Testis (tissue), 2 donors: Measurements from ENCODE around the gene GHRHR.

ENCODE experiments used
- POLR2A ChIP-seq: fragments of 450-650 bp; IDR thresholded peaks from one replicate; pipeline ENCODE4 v1.6.1; 2017; ENCODE audit warnings: antibody characterized with exemption, mild to moderate bottlenecking, moderate library complexity
- TF ChIP-seq, protein P1 (sequence below), 3 experiments: fragments of 450-650 bp in 2 of 3; fragments of 200-600 bp in 1 of 3; sonication (generic) in 1 of 3; IDR thresholded peaks; one replicate each; pipeline ENCODE4 v1.5.1; 2016 to 2019; ENCODE audit warnings: antibody characterized with exemption in 3 of 3, mild to moderate bottlenecking in 2 of 3, moderate library complexity in 1 of 3

- TF ChIP-seq, protein P1, sequence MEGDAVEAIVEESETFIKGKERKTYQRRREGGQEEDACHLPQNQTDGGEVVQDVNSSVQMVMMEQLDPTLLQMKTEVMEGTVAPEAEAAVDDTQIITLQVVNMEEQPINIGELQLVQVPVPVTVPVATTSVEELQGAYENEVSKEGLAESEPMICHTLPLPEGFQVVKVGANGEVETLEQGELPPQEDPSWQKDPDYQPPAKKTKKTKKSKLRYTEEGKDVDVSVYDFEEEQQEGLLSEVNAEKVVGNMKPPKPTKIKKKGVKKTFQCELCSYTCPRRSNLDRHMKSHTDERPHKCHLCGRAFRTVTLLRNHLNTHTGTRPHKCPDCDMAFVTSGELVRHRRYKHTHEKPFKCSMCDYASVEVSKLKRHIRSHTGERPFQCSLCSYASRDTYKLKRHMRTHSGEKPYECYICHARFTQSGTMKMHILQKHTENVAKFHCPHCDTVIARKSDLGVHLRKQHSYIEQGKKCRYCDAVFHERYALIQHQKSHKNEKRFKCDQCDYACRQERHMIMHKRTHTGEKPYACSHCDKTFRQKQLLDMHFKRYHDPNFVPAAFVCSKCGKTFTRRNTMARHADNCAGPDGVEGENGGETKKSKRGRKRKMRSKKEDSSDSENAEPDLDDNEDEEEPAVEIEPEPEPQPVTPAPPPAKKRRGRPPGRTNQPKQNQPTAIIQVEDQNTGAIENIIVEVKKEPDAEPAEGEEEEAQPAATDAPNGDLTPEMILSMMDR (IDR thresholded peaks at IDR 0.05), result no peak
- TF ChIP-seq POLR2A, result no peak
These were observed 24.2 kb downstream of the GHRHR start for GRCh38 chr7:30987936-30988335.
